Measurements from ENCODE around the gene PDE3A. TPM values are rescaled to one million over a fixed set of nuclear protein-coding genes. Genes with fewer than 3 reads are reported as not detected.
A peak's percentile ranks its signal among the peaks of the same experiment; 100 is the strongest.

Gene PDE3A
- total RNA-seq, 1 experiment from 2014 or later: 2.8 TPM

DNA sequence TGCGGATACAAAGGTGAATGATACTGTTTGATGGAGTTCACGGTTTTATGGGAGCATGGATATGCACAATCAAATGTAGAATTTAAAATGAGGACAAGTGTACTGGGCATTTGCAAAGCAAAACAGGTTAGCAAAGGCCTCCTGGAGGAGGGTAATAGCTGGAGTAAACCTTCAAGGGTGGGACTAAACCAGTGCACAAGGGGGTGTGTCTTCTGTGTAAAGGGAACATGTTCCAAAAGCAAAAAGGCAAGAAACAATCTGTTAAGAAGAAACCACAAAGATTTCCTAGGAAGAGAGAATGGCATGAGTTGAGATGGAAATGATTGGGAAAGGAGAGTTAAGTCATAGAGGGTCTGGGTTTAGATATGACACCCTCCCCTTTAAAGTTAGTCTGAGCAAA lies 217.6 kb downstream of the PDE3A start:
- Mint-ChIP-seq H3K9me3 (no peaks in the 10 kb centered on the region), H3K4me3 (no peak overlapping the region), H3K36me3 (no peaks in the 10 kb centered on the region), H3K27me3 (ENCODE audit: low read depth) (no peaks in the 10 kb centered on the region), H3K4me1 (peaks cover 13% of the 10 kb centered on the region), H3K27ac (no peak overlapping the region; the same call in 1 of the 2 replicates)
- ATAC-seq (no peak), DNase-seq (ENCODE audit: low spot score) (no peak)
- ChIA-PET POLR2A (no interaction called here), CTCF (interaction anchor here (0.8 kb wide), 1 partner anchor 37 kb away, joined by 3 read pairs; no protein-coding TSS in a partner anchor)
- TF ChIP-seq FOXK1 (CRISPR knock-in tag; IDR thresholded peaks at IDR 0.05) (no peak), SOX15 (CRISPR knock-in tag; IDR thresholded peaks at IDR 0.05) (no peak), IRF2 (CRISPR knock-in tag; IDR thresholded peaks at IDR 0.05; ENCODE audit: borderline replicate concordance, low read depth) (no peak), NFATC4 (CRISPR knock-in tag; IDR thresholded peaks at IDR 0.05) (no peak)

DNA sequence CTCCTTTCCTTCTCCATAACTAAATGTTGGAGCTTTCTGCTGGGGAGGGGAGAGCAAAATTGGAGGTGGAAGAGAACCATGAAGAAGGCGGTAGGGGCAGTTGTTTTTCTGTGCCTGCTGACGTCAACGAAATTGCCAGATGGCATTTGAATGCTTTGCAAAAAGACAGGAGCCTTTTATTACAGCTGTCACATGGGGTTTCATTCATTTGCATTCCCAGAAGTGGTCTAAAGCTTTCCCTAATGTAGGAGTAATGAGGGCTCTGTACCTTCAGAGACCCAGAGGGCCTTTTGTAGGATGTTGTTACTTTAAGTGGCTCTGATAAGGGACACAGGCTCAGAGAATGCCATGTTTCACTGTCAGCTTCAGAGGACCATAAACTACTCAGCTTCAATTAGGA lies 219.7 kb downstream of the PDE3A start:
- Mint-ChIP-seq H3K4me1 (peaks cover 16% of the 10 kb centered on the region), H3K36me3 (no peaks in the 10 kb centered on the region), H3K27me3 (ENCODE audit: low read depth) (no peaks in the 10 kb centered on the region), H3K4me3 (no peak overlapping the region), H3K27ac (0 out of 2 replicates have a peak overlapping the region, but pooled peaks have one; percentile 16), H3K9me3 (no peaks in the 10 kb centered on the region)
- TF ChIP-seq ETV6 (CRISPR knock-in tag; IDR thresholded peaks at IDR 0.05): no peak
- TF ChIP-seq, protein P1, sequence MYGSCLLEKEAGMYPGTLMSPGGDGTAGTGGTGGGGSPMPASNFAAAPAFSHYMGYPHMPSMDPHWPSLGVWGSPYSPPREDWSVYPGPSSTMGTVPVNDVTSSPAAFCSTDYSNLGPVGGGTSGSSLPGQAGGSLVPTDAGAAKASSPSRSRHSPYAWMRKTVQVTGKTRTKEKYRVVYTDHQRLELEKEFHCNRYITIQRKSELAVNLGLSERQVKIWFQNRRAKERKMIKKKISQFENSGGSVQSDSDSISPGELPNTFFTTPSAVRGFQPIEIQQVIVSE (CRISPR knock-in tag; IDR thresholded peaks at IDR 0.05; ENCODE audit: borderline replicate concordance): no peak
- TF ChIP-seq, protein P2, sequence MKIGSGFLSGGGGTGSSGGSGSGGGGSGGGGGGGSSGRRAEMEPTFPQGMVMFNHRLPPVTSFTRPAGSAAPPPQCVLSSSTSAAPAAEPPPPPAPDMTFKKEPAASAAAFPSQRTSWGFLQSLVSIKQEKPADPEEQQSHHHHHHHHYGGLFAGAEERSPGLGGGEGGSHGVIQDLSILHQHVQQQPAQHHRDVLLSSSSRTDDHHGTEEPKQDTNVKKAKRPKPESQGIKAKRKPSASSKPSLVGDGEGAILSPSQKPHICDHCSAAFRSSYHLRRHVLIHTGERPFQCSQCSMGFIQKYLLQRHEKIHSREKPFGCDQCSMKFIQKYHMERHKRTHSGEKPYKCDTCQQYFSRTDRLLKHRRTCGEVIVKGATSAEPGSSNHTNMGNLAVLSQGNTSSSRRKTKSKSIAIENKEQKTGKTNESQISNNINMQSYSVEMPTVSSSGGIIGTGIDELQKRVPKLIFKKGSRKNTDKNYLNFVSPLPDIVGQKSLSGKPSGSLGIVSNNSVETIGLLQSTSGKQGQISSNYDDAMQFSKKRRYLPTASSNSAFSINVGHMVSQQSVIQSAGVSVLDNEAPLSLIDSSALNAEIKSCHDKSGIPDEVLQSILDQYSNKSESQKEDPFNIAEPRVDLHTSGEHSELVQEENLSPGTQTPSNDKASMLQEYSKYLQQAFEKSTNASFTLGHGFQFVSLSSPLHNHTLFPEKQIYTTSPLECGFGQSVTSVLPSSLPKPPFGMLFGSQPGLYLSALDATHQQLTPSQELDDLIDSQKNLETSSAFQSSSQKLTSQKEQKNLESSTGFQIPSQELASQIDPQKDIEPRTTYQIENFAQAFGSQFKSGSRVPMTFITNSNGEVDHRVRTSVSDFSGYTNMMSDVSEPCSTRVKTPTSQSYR (CRISPR knock-in tag; IDR thresholded peaks at IDR 0.05): no peak
- no peak for TF ChIP-seq ELF4 (CRISPR knock-in tag; IDR thresholded peaks at IDR 0.05; ENCODE audit: low read depth)
- no peak for TF ChIP-seq ZBTB21 (CRISPR knock-in tag; IDR thresholded peaks at IDR 0.05; ENCODE audit: borderline replicate concordance)
- TF ChIP-seq, protein P3, sequence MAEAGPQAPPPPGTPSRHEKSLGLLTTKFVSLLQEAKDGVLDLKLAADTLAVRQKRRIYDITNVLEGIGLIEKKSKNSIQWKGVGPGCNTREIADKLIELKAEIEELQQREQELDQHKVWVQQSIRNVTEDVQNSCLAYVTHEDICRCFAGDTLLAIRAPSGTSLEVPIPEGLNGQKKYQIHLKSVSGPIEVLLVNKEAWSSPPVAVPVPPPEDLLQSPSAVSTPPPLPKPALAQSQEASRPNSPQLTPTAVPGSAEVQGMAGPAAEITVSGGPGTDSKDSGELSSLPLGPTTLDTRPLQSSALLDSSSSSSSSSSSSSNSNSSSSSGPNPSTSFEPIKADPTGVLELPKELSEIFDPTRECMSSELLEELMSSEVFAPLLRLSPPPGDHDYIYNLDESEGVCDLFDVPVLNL (CRISPR knock-in tag; IDR thresholded peaks at IDR 0.05; ENCODE audit: borderline replicate concordance, low read depth): no peak
- TF ChIP-seq ZNF416 (CRISPR knock-in tag; IDR thresholded peaks at IDR 0.05): no peak
- TF ChIP-seq NFE2L1 (CRISPR knock-in tag; IDR thresholded peaks at IDR 0.05): no peak
- TF ChIP-seq ATF1 (CRISPR knock-in tag; IDR thresholded peaks at IDR 0.05): no peak
- no peak for TF ChIP-seq ZNF219 (CRISPR knock-in tag; IDR thresholded peaks at IDR 0.05; ENCODE audit: borderline replicate concordance)
- TF ChIP-seq IRF2 (CRISPR knock-in tag; IDR thresholded peaks at IDR 0.05; ENCODE audit: borderline replicate concordance, low read depth): no peak
- no peak for TF ChIP-seq CREB1 (CRISPR knock-in tag; IDR thresholded peaks at IDR 0.05)
- no peak for TF ChIP-seq SOX15 (CRISPR knock-in tag; IDR thresholded peaks at IDR 0.05)
- TF ChIP-seq TCF7 (CRISPR knock-in tag; IDR thresholded peaks at IDR 0.05; ENCODE audit: low read depth): no peak
- TF ChIP-seq, protein P4, sequence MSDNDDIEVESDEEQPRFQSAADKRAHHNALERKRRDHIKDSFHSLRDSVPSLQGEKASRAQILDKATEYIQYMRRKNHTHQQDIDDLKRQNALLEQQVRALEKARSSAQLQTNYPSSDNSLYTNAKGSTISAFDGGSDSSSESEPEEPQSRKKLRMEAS (CRISPR knock-in tag; IDR thresholded peaks at IDR 0.05): no peak
- no peak for TF ChIP-seq RORB (CRISPR knock-in tag; IDR thresholded peaks at IDR 0.05)
- ChIA-PET CTCF (interaction anchor here (1.1 kb wide), 1 partner anchor 13 kb away, joined by 5 read pairs; no protein-coding TSS in a partner anchor), POLR2A (no interaction called here)
- ATAC-seq (no peak; the same call in 1 of the 2 replicates), DNase-seq (ENCODE audit: low spot score) (no peak)

DNA sequence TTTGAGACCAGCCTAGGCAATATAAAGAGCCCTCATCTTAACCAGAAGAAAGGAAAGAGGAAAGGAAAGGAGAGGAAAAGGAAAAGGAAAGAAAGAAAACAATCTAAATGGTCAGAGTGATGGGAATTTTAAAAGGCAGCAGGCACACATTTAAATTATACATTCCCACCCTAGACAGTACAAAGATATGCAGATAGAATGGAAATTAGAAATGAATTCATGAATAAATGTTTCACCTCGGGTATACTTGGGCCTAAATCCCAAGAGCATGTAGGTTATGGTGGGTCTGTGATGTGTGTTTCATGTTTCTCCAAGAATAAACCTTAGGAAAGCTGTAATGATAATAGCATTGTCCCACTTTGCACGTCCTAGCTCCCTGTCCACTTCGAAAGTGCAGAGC lies 222.2 kb downstream of the PDE3A start:
- Mint-ChIP-seq H3K9me3 (no peaks in the 10 kb centered on the region), H3K27me3 (ENCODE audit: low read depth) (no peaks in the 10 kb centered on the region), H3K4me3 (no peak overlapping the region), H3K36me3 (no peaks in the 10 kb centered on the region), H3K4me1 (peaks cover 16% of the 10 kb centered on the region), H3K27ac (no peak overlapping the region)
- ATAC-seq: no peak
- no peak for DNase-seq (ENCODE audit: low spot score)
- no peak for TF ChIP-seq NR1H2 (CRISPR knock-in tag; IDR thresholded peaks at IDR 0.05)
- no peak for TF ChIP-seq JUN (CRISPR knock-in tag; IDR thresholded peaks at IDR 0.05)
- CTCF ChIA-PET: no interaction called here
- POLR2A ChIA-PET: no interaction called here
